ENCODE data around the gene CPE. TPM values are rescaled to one million over a fixed set of nuclear protein-coding genes. Genes with fewer than 3 reads are reported as not detected.

CPE gene
- total RNA-seq, 2 donors from 2014 or later = not detected

- DNase-seq (no peak), ATAC-seq (replicated peaks in 1 of 2) (no peak)
- Mint-ChIP-seq H3K4me1 (ENCODE audit: low read depth) (no peaks in the 10 kb centered on the region), H3K27me3 (ENCODE audit: low read depth) (peaks cover 10% of the 10 kb centered on the region), H3K36me3 (ENCODE audit: insufficient read depth in 2 of 2) (no peaks in the 10 kb centered on the region), H3K27ac (no peak overlapping the region), H3K4me3 (no peak overlapping the region), H3K9me3 (no peaks in the 10 kb centered on the region)
Measured at GRCh38 chr4:165393704-165394103, 14.9 kb downstream of the CPE start.

GRCh38 chr4:165394275-165394674 is 15.5 kb downstream of the CPE start:
- H3K4me1 Mint-ChIP-seq (ENCODE audit: low read depth) = no peaks in the 10 kb centered on the region
- no peaks in the 10 kb centered on the region for H3K9me3 Mint-ChIP-seq
- H3K27me3 Mint-ChIP-seq (ENCODE audit: low read depth) = peaks cover 7% of the 10 kb centered on the region
- DNase-seq = no peak
- H3K27ac Mint-ChIP-seq = no peak overlapping the region
- no peaks in the 10 kb centered on the region for H3K36me3 Mint-ChIP-seq (ENCODE audit: insufficient read depth in 2 of 2)
- no peak overlapping the region for H3K4me3 Mint-ChIP-seq
- ATAC-seq (replicated peaks in 1 of 2) = no peak

- no peak for DNase-seq
- ATAC-seq (replicated peaks in 1 of 2) = no peak
- H3K27me3 Mint-ChIP-seq (ENCODE audit: low read depth) = no peaks in the 10 kb centered on the region
- no peaks in the 10 kb centered on the region for H3K9me3 Mint-ChIP-seq
- no peaks in the 10 kb centered on the region for H3K4me1 Mint-ChIP-seq (ENCODE audit: low read depth)
- H3K27ac Mint-ChIP-seq = no peak overlapping the region
- H3K36me3 Mint-ChIP-seq (ENCODE audit: insufficient read depth in 2 of 2) = no peaks in the 10 kb centered on the region
- no peak overlapping the region for H3K4me3 Mint-ChIP-seq
Measured at GRCh38 chr4:165398570-165398969, 19.8 kb downstream of the CPE start.

- H3K9me3 Mint-ChIP-seq = no peaks in the 10 kb centered on the region
- no peak overlapping the region for H3K27ac Mint-ChIP-seq
- H3K36me3 Mint-ChIP-seq (ENCODE audit: insufficient read depth in 2 of 2) = no peaks in the 10 kb centered on the region
- ATAC-seq (replicated peaks in 1 of 2) (no peak), DNase-seq (no peak)
- no peaks in the 10 kb centered on the region for H3K4me1 Mint-ChIP-seq (ENCODE audit: low read depth)
- no peaks in the 10 kb centered on the region for H3K27me3 Mint-ChIP-seq (ENCODE audit: low read depth)
- no peak overlapping the region for H3K4me3 Mint-ChIP-seq
Measured at GRCh38 chr4:165402375-165402774, 23.6 kb downstream of the CPE start.

GRCh38 chr4:165403048-165403447 is 24.2 kb downstream of the CPE start:
- H3K36me3 Mint-ChIP-seq (ENCODE audit: insufficient read depth in 2 of 2) = no peaks in the 10 kb centered on the region
- H3K27me3 Mint-ChIP-seq (ENCODE audit: low read depth) = no peaks in the 10 kb centered on the region
- no peaks in the 10 kb centered on the region for H3K4me1 Mint-ChIP-seq (ENCODE audit: low read depth)
- DNase-seq (no peak), ATAC-seq (replicated peaks in 1 of 2) (no peak)
- no peak overlapping the region for H3K27ac Mint-ChIP-seq
- no peaks in the 10 kb centered on the region for H3K9me3 Mint-ChIP-seq
- H3K4me3 Mint-ChIP-seq = no peak overlapping the region

- no peak for ATAC-seq (replicated peaks in 1 of 2)
- Mint-ChIP-seq H3K27ac (no peak overlapping the region), H3K9me3 (no peaks in the 10 kb centered on the region)
Measured at GRCh38 chr4:165403637-165404036, 24.8 kb downstream of the CPE start.

GRCh38 chr4:165404080-165404479 is 25.3 kb downstream of the CPE start:
- Mint-ChIP-seq H3K27ac (no peak overlapping the region), H3K27me3 (ENCODE audit: low read depth) (no peaks in the 10 kb centered on the region), H3K9me3 (no peaks in the 10 kb centered on the region), H3K4me1 (ENCODE audit: low read depth) (no peaks in the 10 kb centered on the region), H3K4me3 (no peak overlapping the region), H3K36me3 (ENCODE audit: insufficient read depth in 2 of 2) (no peaks in the 10 kb centered on the region)
- DNase-seq (no peak), ATAC-seq (replicated peaks in 1 of 2) (no peak)

More at GRCh38 chr4:165403637-165404036, 24.8 kb downstream of the CPE start:
- no peak overlapping the region for H3K4me3 Mint-ChIP-seq
- DNase-seq = no peak
- no peaks in the 10 kb centered on the region for H3K36me3 Mint-ChIP-seq (ENCODE audit: insufficient read depth in 2 of 2)
- H3K27me3 Mint-ChIP-seq (ENCODE audit: low read depth) = no peaks in the 10 kb centered on the region
- H3K4me1 Mint-ChIP-seq (ENCODE audit: low read depth) = no peaks in the 10 kb centered on the region

GRCh38 chr4:165404696-165405095 is 25.9 kb downstream of the CPE start:
- Mint-ChIP-seq H3K9me3 (no peaks in the 10 kb centered on the region), H3K36me3 (ENCODE audit: insufficient read depth in 2 of 2) (no peaks in the 10 kb centered on the region), H3K4me1 (ENCODE audit: low read depth) (no peaks in the 10 kb centered on the region), H3K27ac (no peak overlapping the region), H3K27me3 (ENCODE audit: low read depth) (no peaks in the 10 kb centered on the region), H3K4me3 (no peak overlapping the region)
- DNase-seq = no peak
- ATAC-seq (replicated peaks in 1 of 2) = no peak

- Mint-ChIP-seq H3K9me3 (no peaks in the 10 kb centered on the region), H3K27me3 (ENCODE audit: low read depth) (peaks cover 21% of the 10 kb centered on the region), H3K36me3 (ENCODE audit: insufficient read depth in 2 of 2) (no peaks in the 10 kb centered on the region), H3K4me3 (no peak overlapping the region), H3K27ac (no peak overlapping the region), H3K4me1 (ENCODE audit: low read depth) (no peaks in the 10 kb centered on the region)
- ATAC-seq (replicated peaks in 1 of 2) (no peak), DNase-seq (no peak)
Measured at GRCh38 chr4:165410214-165410613, 31.4 kb downstream of the CPE start.

GRCh38 chr4:165415910-165416309 is 37.1 kb downstream of the CPE start:
- no peak overlapping the region for H3K27ac Mint-ChIP-seq
- H3K27me3 Mint-ChIP-seq (ENCODE audit: low read depth) = peaks cover 15% of the 10 kb centered on the region

GRCh38 chr4:165418073-165418472 is 39.3 kb downstream of the CPE start:
- Mint-ChIP-seq H3K27me3 (ENCODE audit: low read depth) (peaks cover 5% of the 10 kb centered on the region), H3K27ac (no peak overlapping the region), H3K4me3 (no peak overlapping the region), H3K9me3 (no peaks in the 10 kb centered on the region), H3K4me1 (ENCODE audit: low read depth) (no peaks in the 10 kb centered on the region), H3K36me3 (ENCODE audit: insufficient read depth in 2 of 2) (no peaks in the 10 kb centered on the region)
- DNase-seq (no peak), ATAC-seq (replicated peaks in 1 of 2) (no peak)

More at GRCh38 chr4:165415910-165416309, 37.1 kb downstream of the CPE start:
- Mint-ChIP-seq H3K36me3 (ENCODE audit: insufficient read depth in 2 of 2) (no peaks in the 10 kb centered on the region), H3K4me3 (no peak overlapping the region), H3K4me1 (ENCODE audit: low read depth) (no peaks in the 10 kb centered on the region), H3K9me3 (no peaks in the 10 kb centered on the region)
- ATAC-seq (replicated peaks in 1 of 2) = no peak
- no peak for DNase-seq

GRCh38 chr4:165425629-165426028 is 46.8 kb downstream of the CPE start:
- DNase-seq (no peak), ATAC-seq (replicated peaks in 1 of 2) (no peak)
- Mint-ChIP-seq H3K4me3 (no peak overlapping the region), H3K9me3 (no peaks in the 10 kb centered on the region), H3K36me3 (ENCODE audit: insufficient read depth in 2 of 2) (no peaks in the 10 kb centered on the region), H3K27me3 (ENCODE audit: low read depth) (no peaks in the 10 kb centered on the region), H3K4me1 (ENCODE audit: low read depth) (peaks cover 10% of the 10 kb centered on the region), H3K27ac (no peak overlapping the region)

- Mint-ChIP-seq H3K27ac (no peak overlapping the region), H3K27me3 (ENCODE audit: low read depth) (no peaks in the 10 kb centered on the region), H3K4me3 (no peak overlapping the region), H3K9me3 (no peaks in the 10 kb centered on the region), H3K36me3 (ENCODE audit: insufficient read depth in 2 of 2) (no peaks in the 10 kb centered on the region), H3K4me1 (ENCODE audit: low read depth) (peaks cover 10% of the 10 kb centered on the region)
- ATAC-seq (replicated peaks in 1 of 2) = peak in 1 of 2 donors; percentile 40
- no peak for DNase-seq
Measured at GRCh38 chr4:165426331-165426730, 47.5 kb downstream of the CPE start.

GRCh38 chr4:165426823-165427222 is 48.0 kb downstream of the CPE start:
- Mint-ChIP-seq H3K27me3 (ENCODE audit: low read depth) (peaks cover 3% of the 10 kb centered on the region), H3K27ac (no peak overlapping the region), H3K36me3 (ENCODE audit: insufficient read depth in 2 of 2) (no peaks in the 10 kb centered on the region), H3K9me3 (no peaks in the 10 kb centered on the region), H3K4me3 (no peak overlapping the region), H3K4me1 (ENCODE audit: low read depth) (peaks cover 10% of the 10 kb centered on the region)
- ATAC-seq (replicated peaks in 1 of 2) = no peak
- DNase-seq = no peak

All from activated T-cell treated with anti-CD3 and anti-CD28 coated beads, Interleukin-2, amount 50 U/mL, for 72 hours (primary cell).